ENCODE results near the gene LGALS7B. TPM values are rescaled to one million over a fixed set of nuclear protein-coding genes. Genes with fewer than 3 reads are reported as not detected.
"Not testable (repeated sequence)": the region's sequence is repeated elsewhere in the genome, so short reads cannot be mapped to it uniquely, and the experiment has no call there.

The LGALS7B gene
- total and polyA plus RNA-seq, 8 donors, result 0.38 TPM; not detected in 7

DNA sequence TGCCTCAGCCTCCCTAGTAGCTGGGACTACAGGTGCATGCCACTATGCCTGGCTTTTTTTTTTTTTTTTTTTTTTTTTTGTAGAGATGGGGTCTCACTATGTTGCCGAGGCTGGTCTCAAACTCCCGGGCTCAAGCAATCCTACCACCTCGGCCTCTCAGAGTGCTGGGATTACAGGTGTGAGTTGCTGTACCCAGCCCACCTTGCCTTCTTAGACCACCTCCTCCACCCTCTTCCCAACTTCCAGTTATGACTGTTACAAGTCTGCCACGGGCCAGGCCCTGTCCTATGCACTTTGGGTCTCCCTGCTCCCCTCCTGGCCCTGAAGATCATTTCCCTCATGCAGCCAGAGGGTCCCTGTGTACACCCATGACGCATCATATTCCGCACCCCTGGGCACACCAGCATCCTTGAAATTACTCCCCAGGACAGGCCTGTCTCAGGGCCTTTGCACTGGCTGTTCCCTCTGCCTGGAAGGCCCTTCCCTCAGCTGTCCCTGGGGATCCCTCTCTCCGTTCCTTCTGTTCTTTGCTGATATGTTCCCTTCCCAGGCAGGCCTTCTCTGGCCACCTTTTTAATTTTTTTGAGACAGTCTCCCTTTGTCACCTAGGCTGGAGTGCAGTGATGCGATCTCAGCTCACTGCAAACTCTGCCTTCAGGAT lies 20.7 kb downstream of the LGALS7B start:
- WGBS, 2 donors, result 94 to 96% methylated on average over 8 of the region's 8 CpGs
- no peaks in the 10 kb centered on the region for H3K27me3 ChIP-seq
- H3K4me3 ChIP-seq, result no peak overlapping the region
- no peak for ATAC-seq
- H3K27ac ChIP-seq, result no peak overlapping the region
- DNase-seq, result no peak
- no peak for FAIRE-seq
- no peaks in the 10 kb centered on the region for H3K36me3 ChIP-seq
- TF ChIP-seq, protein P1, sequence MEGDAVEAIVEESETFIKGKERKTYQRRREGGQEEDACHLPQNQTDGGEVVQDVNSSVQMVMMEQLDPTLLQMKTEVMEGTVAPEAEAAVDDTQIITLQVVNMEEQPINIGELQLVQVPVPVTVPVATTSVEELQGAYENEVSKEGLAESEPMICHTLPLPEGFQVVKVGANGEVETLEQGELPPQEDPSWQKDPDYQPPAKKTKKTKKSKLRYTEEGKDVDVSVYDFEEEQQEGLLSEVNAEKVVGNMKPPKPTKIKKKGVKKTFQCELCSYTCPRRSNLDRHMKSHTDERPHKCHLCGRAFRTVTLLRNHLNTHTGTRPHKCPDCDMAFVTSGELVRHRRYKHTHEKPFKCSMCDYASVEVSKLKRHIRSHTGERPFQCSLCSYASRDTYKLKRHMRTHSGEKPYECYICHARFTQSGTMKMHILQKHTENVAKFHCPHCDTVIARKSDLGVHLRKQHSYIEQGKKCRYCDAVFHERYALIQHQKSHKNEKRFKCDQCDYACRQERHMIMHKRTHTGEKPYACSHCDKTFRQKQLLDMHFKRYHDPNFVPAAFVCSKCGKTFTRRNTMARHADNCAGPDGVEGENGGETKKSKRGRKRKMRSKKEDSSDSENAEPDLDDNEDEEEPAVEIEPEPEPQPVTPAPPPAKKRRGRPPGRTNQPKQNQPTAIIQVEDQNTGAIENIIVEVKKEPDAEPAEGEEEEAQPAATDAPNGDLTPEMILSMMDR (IDR thresholded peaks at IDR 0.05), result no peak
- no peaks in the 10 kb centered on the region for H3K9me3 ChIP-seq
- peaks cover 0 to 10% (median 9%) of the 10 kb centered on the region in 3 donors for H3K4me1 ChIP-seq
- intact Hi-C loops (cut with DNase I), result no loop called here

DNA sequence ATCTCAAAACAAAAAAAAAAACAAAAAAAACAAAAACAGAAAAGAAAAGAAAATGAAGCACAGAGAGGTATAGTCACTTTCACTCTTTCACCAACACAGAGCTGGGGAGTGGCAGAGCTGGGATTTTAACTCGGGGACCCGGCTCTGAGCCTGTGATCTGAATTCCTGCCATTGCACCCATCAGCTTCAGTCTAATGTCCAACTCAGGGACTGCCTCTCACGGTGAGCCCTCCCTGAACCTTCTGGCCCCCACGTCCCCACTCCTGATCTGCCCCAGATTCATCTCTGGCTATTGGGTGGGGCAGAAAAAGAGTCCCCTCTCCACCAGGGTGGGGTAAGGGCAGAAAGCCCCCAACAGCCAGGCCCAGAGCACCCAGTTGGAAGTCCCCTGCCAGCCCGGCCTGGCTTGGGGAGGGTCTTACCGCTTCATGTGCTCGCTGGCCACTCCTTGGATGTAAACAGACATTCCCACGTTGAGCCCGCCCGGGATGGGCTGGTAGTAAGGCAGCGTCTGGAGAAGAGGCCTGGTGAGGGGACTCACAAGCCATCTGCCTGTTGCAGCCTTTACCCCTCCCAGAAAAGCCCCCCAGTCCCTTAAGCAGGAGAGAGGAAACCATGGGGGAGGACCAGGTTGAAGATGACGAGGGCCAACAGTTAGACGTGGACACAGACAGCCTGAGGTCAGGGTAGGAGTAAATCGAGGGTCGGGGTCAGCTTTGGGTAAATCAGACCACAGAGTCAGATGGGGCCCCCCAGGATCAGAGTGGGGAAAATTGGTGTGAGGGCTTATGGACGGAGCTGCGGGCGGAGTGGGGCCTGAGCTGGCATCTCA lies 23.2 kb downstream of the LGALS7B start:
- intact Hi-C loops (cut with DNase I), result no loop called here
- no peak for FAIRE-seq
- TF ChIP-seq, protein P1 (IDR thresholded peaks at IDR 0.05), result no peak
- no peak for ATAC-seq
- H3K36me3 ChIP-seq, result peaks cover 0 to 19% (median 9%) of the 10 kb centered on the region in 3 donors
- H3K4me1 ChIP-seq, result peaks cover 0 to 10% (median 9%) of the 10 kb centered on the region in 3 donors
- peak overlapping the region; percentile 22 to 55 (median 44) for H3K27ac ChIP-seq
- no peaks in the 10 kb centered on the region for H3K9me3 ChIP-seq
- H3K27me3 ChIP-seq, result no peaks in the 10 kb centered on the region
- WGBS, 2 donors, result 77 to 78% methylated on average over 18 of the region's 18 CpGs
- peak in 1 of 6 donors; percentile 70 for DNase-seq
- peak overlapping the region in 2 of 4 donors; percentile 24 to 29 for H3K4me3 ChIP-seq

DNA sequence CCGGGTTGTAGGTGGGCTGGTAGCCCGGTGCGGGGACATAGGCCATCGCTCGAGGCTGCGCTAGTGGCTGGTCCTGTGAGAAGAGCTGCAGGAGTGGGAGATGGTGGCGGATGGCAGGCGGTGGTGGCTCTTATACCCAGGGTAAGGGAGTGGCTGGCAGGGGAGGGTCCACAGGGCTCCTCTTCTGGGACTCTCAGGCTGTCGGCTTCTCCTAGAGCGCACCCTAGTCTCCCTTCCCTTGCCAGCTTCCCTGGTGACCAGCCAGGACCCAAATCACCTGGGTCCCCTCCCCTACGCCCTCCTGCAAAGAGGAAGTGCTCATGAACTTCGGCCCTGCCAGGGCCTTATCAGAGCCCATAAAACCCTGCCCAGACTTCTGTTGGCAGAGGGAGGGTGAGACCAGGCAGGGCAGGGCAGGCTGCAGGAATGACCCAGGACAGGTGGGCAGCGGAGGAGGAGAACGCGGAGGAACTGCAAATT lies 23.9 kb downstream of the LGALS7B start, which contains the start of gene LGALS4:
Gene LGALS4, minus strand, starts transcription at position 105 of the 480 bp plus-strand sequence. Its CDS starts 59 bp downstream, at position 46.
- no peaks in the 10 kb centered on the region for H3K9me3 ChIP-seq
- ATAC-seq (peak; percentile 91 to 98 (median 94)), DNase-seq (peak; percentile 75 to 92 (median 88)), FAIRE-seq (no peak)
- 44 to 46% methylated on average over 15 of the region's 15 CpGs for WGBS, 2 donors
- H3K4me1 ChIP-seq, result peaks cover 0 to 10% (median 9%) of the 10 kb centered on the region in 3 donors
- peak within 1 kb of the TSS in 2 of 4 donors; percentile 24 to 29 for H3K4me3 ChIP-seq
- TF ChIP-seq, protein P1 (IDR thresholded peaks at IDR 0.05), result no peak
- H3K27me3 ChIP-seq, result no peaks in the 10 kb centered on the region
- H3K36me3 ChIP-seq, result peaks cover 0 to 22% (median 9%) of the 10 kb centered on the region in 3 donors
- intact Hi-C loops (cut with DNase I), result no loop called here
- H3K27ac ChIP-seq, result peak within 1 kb of the TSS; percentile 43 to 62 (median 50)

DNA sequence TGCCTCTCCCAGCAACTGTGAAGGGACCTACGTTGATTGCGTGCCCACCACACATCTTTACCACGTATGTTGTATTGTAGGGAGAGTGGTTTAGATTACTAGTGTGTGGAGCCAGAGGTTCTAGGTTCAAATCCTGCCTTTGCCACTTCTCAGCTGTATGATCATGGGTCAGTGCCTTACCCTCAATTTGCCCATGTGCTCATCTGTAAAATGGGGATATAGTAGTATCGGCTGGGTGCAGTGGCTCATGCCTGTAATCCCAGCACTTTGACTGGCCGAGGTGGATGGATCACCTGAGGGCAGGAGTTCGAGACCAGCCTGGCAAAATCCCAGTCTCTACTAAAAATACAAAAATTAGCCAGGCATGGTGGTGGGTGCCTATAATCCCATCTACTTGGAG lies 24.3 kb downstream of the LGALS7B start:
- FAIRE-seq, result no peak
- intact Hi-C loops (cut with DNase I), result no loop called here
- H3K9me3 ChIP-seq, result no peaks in the 10 kb centered on the region
- WGBS, 2 donors, result 33 to 34% methylated on average over 6 of the region's 6 CpGs
- no peak for DNase-seq
- ATAC-seq, result no peak
- H3K4me1 ChIP-seq, result peaks cover 0 to 10% (median 9%) of the 10 kb centered on the region in 3 donors
- TF ChIP-seq, protein P1 (IDR thresholded peaks at IDR 0.05), result no peak
- H3K4me3 ChIP-seq, result no peak overlapping the region
- no peaks in the 10 kb centered on the region for H3K27me3 ChIP-seq
- H3K27ac ChIP-seq, result peak overlapping the region; percentile 43 to 62 (median 50)
- H3K36me3 ChIP-seq, result peaks cover 0 to 22% (median 9%) of the 10 kb centered on the region in 3 donors

DNA sequence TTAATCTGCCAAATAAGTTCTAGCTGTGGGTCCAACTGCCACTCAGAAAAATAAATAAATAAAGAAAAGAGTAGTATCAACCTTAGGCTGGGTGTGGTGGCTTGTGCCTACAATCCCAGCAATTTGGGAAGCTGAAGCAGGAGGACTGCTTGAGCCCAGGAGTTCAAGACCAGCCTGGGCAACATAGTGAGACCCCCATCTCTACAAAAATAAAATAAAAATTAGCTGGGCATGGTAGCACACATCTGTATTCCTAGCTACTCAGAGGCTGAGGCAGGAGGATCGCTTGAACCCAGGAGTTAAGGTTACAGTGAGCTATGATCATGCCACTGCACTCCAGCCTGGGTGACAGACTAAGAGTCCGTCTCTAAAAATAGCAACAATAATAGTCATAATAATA lies 24.9 kb downstream of the LGALS7B start:
- peak in 3 of 4 donors; percentile 1 to 18 (median 4) for ATAC-seq
- H3K4me1 ChIP-seq; H3K27me3 ChIP-seq; intact Hi-C loops (cut with DNase I); H3K9me3 ChIP-seq; DNase-seq; FAIRE-seq; H3K27ac ChIP-seq; H3K4me3 ChIP-seq: not testable (repeated sequence)
- 72 to 86% methylated on average over 2 of the region's 2 CpGs for WGBS, 2 donors
- H3K36me3 ChIP-seq, result peaks cover 0 to 22% (median 9%) of the 10 kb centered on the region in 3 donors

All from pancreas (tissue), 10 donors.